SK-N-SH (cell line): ENCODE results near the gene ZSWIM8.

ENCODE experiments used
- EP300 ChIP-seq, 2 experiments: IDR thresholded peaks; 2 replicates each; pipeline versions ENCODE4 v1.4.0 to v1.6.1; 2012; ENCODE audit warnings: borderline replicate concordance in 1 of 2, low read depth in 1 of 2, low read length in 1 of 2
- FOXM1 ChIP-seq: IDR thresholded peaks from 2 replicates; pipeline ENCODE4 v1.4.0; 2012; ENCODE audit warnings: low read depth, mild to moderate bottlenecking
- NRF1 ChIP-seq: IDR thresholded peaks from 2 replicates; pipeline ENCODE4 v1.6.1; 2012; ENCODE audit warnings: low read depth, mild to moderate bottlenecking, low read length
- RXRA ChIP-seq: IDR thresholded peaks from 2 replicates; pipeline ENCODE4 v1.4.0; 2012; ENCODE audit warnings: low read depth, mild to moderate bottlenecking, borderline replicate concordance
- SIN3A ChIP-seq: IDR thresholded peaks from 2 replicates; pipeline ENCODE4 v1.6.1; 2012; ENCODE audit warnings: low read depth, mild to moderate bottlenecking, low read length, moderate library complexity, borderline replicate concordance
- TAF1 ChIP-seq: IDR thresholded peaks from 2 replicates; pipeline ENCODE4 v1.6.1; 2012; ENCODE audit warnings: low read depth, mild to moderate bottlenecking, low read length, moderate library complexity, borderline replicate concordance
- TEAD4 ChIP-seq: IDR thresholded peaks from 2 replicates; pipeline ENCODE4 v1.4.0; 2012; ENCODE audit warnings: mild to moderate bottlenecking, borderline replicate concordance; ENCODE audit not compliant: insufficient read depth
- TF ChIP-seq, protein P1 (sequence below): fragments of 200-600 bp; sonication (generic); IDR thresholded peaks from 2 replicates; pipeline ENCODE4 v1.6.1; 2017; ENCODE audit warnings: antibody characterized with exemption, mild to moderate bottlenecking, moderate library complexity
- TF ChIP-seq, protein P2 (sequence below): IDR thresholded peaks from 2 replicates; pipeline ENCODE4; 2012
- TF ChIP-seq, protein P3 (sequence below): IDR thresholded peaks from 2 replicates; pipeline ENCODE4 v1.4.0; 2012; ENCODE audit warnings: low read depth, borderline replicate concordance
- TF ChIP-seq, protein P4 (sequence below): IDR thresholded peaks from 2 replicates; pipeline ENCODE4 v1.4.0; 2012; ENCODE audit warnings: low read depth, borderline replicate concordance

DNA sequence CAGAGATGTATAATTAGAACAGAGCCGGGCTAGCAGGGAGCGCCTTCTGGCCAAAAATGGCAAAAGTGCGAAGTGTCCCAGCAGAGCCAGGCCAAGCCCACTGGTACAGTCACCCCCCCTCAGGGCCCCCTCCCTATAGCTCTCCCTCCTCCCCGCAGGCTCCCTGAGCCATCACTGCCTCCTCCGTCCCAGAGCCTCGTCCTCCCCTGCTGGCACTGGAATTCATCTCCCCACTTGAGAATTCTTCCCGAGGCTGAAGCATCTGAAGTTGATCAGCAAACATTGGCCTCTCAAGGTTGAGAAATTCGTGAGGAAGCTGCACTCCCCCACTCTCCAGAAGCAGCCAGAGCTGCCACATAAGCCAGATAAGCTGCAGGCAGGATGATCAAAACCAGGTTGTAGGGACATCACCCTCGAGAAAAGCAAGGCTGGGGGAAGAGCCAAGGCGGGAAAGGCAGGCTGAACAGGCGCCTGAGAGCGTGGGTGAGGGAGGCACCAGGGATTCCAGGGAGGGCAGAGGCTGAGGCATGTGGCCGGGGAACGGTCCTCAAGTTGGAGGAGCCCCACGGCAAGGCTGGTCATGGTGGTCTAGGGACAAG lies 65.6 kb downstream of the ZSWIM8 start:
- TF ChIP-seq, protein P1, sequence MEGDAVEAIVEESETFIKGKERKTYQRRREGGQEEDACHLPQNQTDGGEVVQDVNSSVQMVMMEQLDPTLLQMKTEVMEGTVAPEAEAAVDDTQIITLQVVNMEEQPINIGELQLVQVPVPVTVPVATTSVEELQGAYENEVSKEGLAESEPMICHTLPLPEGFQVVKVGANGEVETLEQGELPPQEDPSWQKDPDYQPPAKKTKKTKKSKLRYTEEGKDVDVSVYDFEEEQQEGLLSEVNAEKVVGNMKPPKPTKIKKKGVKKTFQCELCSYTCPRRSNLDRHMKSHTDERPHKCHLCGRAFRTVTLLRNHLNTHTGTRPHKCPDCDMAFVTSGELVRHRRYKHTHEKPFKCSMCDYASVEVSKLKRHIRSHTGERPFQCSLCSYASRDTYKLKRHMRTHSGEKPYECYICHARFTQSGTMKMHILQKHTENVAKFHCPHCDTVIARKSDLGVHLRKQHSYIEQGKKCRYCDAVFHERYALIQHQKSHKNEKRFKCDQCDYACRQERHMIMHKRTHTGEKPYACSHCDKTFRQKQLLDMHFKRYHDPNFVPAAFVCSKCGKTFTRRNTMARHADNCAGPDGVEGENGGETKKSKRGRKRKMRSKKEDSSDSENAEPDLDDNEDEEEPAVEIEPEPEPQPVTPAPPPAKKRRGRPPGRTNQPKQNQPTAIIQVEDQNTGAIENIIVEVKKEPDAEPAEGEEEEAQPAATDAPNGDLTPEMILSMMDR: no peak
- TF ChIP-seq TAF1 (no peak), TEAD4 (0 out of 2 replicates have a peak, but pooled peaks have one; percentile 32), FOXM1 (no peak), SIN3A (no peak), NRF1 (no peak), RXRA (no peak), EP300 (IDR thresholded peaks at IDR 0.05; ENCODE audit: borderline replicate concordance in 1 of 2, low read depth in 1 of 2, low read length in 1 of 2) (peak in 1 of 2 experiments; percentile 28; a peak in 1 of 4 replicates)
- TF ChIP-seq, protein P2, sequence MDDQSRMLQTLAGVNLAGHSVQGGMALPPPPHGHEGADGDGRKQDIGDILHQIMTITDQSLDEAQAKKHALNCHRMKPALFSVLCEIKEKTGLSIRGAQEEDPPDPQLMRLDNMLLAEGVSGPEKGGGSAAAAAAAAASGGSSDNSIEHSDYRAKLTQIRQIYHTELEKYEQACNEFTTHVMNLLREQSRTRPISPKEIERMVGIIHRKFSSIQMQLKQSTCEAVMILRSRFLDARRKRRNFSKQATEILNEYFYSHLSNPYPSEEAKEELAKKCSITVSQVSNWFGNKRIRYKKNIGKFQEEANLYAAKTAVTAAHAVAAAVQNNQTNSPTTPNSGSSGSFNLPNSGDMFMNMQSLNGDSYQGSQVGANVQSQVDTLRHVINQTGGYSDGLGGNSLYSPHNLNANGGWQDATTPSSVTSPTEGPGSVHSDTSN: no peak
- TF ChIP-seq, protein P3, sequence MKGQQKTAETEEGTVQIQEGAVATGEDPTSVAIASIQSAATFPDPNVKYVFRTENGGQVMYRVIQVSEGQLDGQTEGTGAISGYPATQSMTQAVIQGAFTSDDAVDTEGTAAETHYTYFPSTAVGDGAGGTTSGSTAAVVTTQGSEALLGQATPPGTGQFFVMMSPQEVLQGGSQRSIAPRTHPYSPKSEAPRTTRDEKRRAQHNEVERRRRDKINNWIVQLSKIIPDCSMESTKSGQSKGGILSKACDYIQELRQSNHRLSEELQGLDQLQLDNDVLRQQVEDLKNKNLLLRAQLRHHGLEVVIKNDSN: no peak
- TF ChIP-seq, protein P4, sequence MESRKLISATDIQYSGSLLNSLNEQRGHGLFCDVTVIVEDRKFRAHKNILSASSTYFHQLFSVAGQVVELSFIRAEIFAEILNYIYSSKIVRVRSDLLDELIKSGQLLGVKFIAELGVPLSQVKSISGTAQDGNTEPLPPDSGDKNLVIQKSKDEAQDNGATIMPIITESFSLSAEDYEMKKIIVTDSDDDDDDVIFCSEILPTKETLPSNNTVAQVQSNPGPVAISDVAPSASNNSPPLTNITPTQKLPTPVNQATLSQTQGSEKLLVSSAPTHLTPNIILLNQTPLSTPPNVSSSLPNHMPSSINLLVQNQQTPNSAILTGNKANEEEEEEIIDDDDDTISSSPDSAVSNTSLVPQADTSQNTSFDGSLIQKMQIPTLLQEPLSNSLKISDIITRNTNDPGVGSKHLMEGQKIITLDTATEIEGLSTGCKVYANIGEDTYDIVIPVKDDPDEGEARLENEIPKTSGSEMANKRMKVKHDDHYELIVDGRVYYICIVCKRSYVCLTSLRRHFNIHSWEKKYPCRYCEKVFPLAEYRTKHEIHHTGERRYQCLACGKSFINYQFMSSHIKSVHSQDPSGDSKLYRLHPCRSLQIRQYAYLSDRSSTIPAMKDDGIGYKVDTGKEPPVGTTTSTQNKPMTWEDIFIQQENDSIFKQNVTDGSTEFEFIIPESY: no peak
